NB4 (cell line): ENCODE data around the gene TNS4.

Experiments
- DNase-seq: peaks from one replicate; pipeline ENCODE4 v3.0.0; 2010; ENCODE audit warnings: low read depth
- H3K4me3 ChIP-seq: one replicate; pipeline ENCODE4 v1.5.1; 2011; ENCODE audit warnings: mild to moderate bottlenecking, low read depth, low read length, moderate library complexity
- MYC ChIP-seq: IDR thresholded peaks from 2 replicates; pipeline ENCODE4 v1.6.1; 2011; ENCODE audit warnings: low read depth, low read length
- POLR2A ChIP-seq: IDR thresholded peaks from 2 replicates; pipeline ENCODE4 v1.6.1; 2011; ENCODE audit warnings: mild to moderate bottlenecking; ENCODE audit not compliant: insufficient read length; ENCODE audit errors: extremely low read depth
- TF ChIP-seq, protein P1 (sequence below): IDR thresholded peaks from 2 replicates; pipeline ENCODE4 v1.6.1; 2011; ENCODE audit warnings: low read depth, low read length
- TF ChIP-seq, protein P2 (sequence below): IDR thresholded peaks from one replicate; pipeline ENCODE4 v1.5.1; 2012; ENCODE audit warnings: low read depth, low read length

The TNS4 gene

GRCh38 chr17:40464392-40464855 is 37.0 kb downstream of the TNS4 start:
- H3K4me3 ChIP-seq, result no peak overlapping the region
- TF ChIP-seq, protein P1, sequence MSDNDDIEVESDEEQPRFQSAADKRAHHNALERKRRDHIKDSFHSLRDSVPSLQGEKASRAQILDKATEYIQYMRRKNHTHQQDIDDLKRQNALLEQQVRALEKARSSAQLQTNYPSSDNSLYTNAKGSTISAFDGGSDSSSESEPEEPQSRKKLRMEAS, result no peak
- no peak for TF ChIP-seq MYC
- TF ChIP-seq POLR2A, result no peak
- TF ChIP-seq, protein P2, sequence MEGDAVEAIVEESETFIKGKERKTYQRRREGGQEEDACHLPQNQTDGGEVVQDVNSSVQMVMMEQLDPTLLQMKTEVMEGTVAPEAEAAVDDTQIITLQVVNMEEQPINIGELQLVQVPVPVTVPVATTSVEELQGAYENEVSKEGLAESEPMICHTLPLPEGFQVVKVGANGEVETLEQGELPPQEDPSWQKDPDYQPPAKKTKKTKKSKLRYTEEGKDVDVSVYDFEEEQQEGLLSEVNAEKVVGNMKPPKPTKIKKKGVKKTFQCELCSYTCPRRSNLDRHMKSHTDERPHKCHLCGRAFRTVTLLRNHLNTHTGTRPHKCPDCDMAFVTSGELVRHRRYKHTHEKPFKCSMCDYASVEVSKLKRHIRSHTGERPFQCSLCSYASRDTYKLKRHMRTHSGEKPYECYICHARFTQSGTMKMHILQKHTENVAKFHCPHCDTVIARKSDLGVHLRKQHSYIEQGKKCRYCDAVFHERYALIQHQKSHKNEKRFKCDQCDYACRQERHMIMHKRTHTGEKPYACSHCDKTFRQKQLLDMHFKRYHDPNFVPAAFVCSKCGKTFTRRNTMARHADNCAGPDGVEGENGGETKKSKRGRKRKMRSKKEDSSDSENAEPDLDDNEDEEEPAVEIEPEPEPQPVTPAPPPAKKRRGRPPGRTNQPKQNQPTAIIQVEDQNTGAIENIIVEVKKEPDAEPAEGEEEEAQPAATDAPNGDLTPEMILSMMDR, result no peak
- no peak for DNase-seq

DNA sequence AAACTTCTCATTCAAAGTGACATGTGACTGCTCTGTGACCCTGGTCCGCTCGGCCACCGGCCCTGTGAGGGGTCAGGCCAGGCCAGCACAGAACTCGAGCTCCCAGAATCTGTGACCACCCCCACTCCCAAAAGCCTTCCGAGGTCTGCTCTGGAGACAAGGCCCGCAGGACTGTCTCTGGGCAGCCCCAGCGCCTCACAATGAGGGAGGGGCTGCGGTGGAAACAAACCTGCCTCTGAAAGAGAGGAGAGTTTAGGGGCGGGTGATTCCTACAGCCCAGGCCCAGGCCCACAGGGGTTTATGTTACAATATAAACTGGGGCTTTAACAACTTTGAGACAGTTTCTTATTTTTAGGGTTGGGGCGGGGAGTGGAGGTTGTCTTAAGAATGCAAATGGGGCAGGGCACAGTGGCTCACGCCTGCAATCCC is 38.3 kb downstream of the TNS4 start:
- H3K4me3 ChIP-seq, result no peak overlapping the region
- no peak for DNase-seq
- TF ChIP-seq, protein P1, result no peak

DNA sequence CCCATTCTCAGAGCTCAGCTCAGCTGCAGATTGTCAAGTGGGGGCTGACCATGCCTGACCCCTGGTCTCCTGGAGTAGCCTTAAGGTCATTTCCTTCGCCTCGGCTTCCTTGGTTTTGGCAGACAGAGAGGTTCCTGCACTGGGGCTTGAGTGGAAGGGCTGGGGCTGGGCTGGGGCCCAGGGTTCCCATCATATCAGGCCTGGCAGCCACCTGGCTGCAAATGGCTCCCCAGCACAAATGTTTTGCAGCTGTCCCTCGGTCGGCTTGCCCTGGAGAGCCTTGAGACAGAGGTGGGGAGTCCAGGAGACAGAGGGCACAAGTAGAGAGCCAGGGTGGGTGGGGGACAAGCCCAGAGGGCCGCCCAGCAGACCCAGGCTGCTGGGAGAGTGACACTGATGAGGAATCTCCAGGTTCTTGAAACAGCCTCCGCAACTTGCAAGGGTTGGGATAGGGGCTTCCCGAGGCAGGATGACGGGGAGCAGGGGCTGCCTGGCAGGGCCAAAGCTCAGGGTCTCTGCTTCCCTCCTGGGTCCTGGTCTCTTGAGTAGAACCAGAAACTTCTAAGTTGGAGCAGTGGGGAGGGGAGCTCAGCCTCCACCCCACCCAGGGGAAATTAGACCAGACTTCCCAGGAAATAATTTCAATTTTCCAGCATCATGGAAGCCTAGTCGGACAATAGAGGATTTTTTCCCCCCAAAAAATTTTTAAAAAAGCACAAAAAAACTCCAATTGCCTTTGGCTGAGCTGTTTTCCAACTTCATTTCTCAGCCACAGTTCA is 38.9 kb downstream of the TNS4 start:
- TF ChIP-seq, protein P2, result no peak
- TF ChIP-seq, protein P1, result no peak
- TF ChIP-seq POLR2A (no peak), MYC (no peak)
- no peak overlapping the region for H3K4me3 ChIP-seq

DNA sequence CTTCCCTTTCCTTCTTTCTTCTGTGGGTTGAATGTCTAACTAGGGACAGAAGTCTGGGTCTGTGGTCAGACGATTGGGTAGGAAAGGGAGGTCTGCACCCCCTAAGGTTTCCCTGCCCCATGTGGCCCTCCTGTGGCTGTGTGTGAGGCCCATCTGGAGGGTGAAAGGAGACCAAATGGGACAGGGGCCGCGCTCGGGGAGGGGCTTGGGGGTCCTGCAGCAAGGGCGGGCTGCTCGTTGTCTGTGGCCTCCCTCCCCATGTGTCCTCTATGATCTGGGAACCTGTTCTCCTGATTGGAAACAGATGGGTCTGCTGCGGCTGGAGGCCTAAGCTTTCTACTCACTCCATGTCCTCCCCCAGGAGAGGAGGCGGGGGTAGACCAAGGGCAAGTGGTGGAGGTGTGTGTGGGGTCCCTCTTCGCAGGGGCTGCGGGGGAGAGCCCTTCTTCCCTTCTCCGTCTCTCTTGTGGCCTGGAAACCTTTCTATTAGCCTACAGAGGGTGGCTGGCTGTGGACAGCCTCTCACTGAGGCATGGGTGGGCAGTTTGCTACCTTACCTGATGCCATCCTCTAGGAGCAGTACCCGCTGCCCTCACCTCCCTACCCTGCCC is 39.6 kb downstream of the TNS4 start:
- no peak overlapping the region for H3K4me3 ChIP-seq
- no peak for DNase-seq
- TF ChIP-seq, protein P1, result no peak
- TF ChIP-seq, protein P2, result no peak
- TF ChIP-seq POLR2A (no peak), MYC (no peak)

More for the DNA sequence above, 38.9 kb downstream of the TNS4 start:
- DNase-seq, result no peak

- TF ChIP-seq POLR2A, result no peak
- no peak for TF ChIP-seq MYC
- TF ChIP-seq, protein P1, result no peak
- TF ChIP-seq, protein P2, result no peak
- DNase-seq, result no peak
- H3K4me3 ChIP-seq, result no peak overlapping the region
Measured at GRCh38 chr17:40460968-40461731, 40.3 kb downstream of the TNS4 start.

- no peak for DNase-seq
- no peak overlapping the region for H3K4me3 ChIP-seq
- TF ChIP-seq POLR2A (no peak), MYC (no peak)
- TF ChIP-seq, protein P1, result no peak
- TF ChIP-seq, protein P2, result no peak
Measured at GRCh38 chr17:40460604-40460967, 40.8 kb downstream of the TNS4 start.
